HG03045 (cell line): ENCODE results near the gene SALL1.

Source experiments
- ATAC-seq: cut with Tn5 transposase; IDR thresholded peaks from one replicate; pipeline ENCODE4 v1.9.1; 2021; ENCODE audit warnings: mild to moderate bottlenecking, moderate library complexity; ENCODE audit not compliant: unreplicated experiment

Gene SALL1

DNA sequence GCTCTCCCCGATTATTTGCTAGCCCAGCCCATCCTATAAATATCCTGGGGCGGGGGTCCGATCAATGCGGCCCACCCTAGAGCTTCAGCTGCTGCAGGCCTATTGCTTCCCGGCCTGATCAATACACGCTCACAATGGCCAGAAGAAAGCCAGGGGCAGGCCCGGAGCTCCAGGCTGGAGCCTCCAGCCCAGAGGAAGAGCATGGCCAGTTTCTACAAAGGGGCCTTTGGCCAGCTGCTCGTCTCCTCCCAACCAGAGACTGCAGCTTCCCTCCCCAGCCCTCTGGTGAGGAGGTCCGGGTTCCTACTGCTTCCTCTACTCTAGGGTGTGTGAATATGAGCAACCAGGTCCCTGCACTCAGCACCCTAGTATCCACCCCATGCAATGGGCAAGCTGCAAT is 36.7 kb downstream of the SALL1 start:
- ATAC-seq = no peak

DNA sequence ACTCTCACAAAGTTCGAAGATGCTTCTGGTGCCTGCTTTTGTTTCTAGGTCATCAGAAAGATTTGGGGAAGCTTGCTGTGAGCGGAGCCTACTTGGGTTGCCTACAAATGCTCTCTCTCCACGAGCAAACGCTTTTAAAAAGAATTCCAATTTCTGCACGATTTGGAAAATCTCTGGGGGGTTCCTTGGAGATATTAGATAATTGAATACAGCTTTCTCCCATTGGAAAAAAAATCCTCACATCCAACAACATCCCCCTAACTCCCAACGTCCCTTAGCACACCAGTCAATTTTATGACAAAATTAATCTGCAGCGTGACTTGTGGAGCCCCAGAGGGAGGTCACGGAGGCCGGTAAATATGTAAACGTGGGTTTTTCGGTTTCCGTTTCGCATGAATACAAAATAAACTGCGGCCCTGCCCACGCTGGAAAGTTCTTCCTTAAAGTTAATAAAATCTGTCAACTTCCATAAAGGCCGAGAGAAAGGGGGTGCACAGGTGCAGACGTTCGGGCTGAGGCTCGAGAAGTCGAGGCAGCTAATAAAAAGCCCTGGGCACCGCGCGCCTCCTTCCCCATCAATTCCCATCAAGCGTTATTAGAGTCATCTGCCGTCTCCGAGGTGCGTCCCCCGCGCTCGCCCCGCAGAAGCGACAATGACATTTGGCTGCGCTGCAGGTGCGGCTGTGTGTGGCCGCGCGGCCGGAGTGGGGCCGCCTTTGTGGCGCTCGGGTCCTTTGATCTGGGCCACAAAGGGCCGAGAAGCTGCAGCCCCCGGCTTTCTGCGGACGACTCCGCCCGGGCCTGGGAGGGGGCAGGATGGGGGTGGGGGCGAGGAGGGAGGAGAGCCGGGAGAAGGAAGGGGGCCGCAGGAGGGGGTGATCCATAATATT is 37.6 kb downstream of the SALL1 start:
- ATAC-seq = no peak

DNA sequence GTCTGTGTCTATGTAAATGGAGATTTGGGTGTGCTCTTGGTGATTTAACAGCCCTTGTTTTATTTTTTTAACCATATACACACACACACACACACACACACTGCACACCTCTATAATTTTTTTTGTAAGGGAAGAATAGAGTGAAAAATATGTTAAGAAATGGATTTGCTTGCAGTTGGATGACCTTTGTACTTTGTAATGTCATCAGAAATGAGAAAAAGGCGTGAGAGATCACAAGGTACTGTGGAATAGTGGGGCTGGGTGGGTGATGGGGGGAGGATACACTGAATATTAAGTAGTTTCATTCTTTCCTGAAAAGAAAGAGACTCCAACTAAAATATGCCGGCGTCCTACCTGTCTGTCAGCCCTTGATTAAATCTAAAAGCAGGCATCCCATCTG is 38.7 kb downstream of the SALL1 start:
- no peak for ATAC-seq

DNA sequence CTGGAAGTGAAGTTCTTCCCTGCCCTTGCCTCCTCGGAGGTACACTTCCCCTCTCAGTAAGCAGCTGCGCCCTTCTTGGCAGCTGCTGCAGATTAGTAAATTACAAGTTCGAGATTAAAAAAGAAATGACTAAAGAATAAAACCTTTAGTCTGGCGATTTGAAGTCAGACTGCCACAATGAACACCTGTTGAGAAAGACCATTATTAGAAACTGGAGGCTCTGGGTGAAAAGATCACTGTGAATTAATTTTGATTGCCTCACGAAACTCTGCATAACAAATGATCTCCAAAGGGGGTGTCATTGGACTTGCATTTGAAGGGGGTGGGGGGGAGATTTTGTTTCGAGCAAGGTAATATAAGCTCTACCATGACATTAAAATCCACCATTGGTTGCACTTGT is 39.3 kb downstream of the SALL1 start:
- no peak for ATAC-seq

DNA sequence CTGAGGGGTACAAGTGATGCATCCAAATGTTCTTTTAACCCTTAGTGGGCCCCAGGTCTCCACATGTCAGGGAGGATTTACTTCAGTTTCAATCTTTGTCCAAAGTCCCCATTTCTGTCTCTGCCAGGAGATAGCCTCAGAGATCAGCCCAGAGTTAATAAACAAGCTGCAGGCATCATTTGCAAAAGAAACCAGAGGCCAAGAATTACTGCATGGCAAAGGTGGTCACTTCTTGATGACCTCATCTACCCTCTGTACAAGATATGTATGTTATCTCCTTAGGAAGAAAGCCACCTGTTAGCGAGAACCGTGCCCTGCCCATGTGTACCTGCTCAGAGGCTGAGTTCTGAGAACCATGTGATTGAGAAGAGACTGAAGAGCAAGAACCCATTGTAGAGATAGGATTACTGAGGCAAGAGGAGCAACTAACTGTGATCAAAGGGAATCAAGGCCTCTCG is 40.3 kb downstream of the SALL1 start:
- no peak for ATAC-seq

DNA sequence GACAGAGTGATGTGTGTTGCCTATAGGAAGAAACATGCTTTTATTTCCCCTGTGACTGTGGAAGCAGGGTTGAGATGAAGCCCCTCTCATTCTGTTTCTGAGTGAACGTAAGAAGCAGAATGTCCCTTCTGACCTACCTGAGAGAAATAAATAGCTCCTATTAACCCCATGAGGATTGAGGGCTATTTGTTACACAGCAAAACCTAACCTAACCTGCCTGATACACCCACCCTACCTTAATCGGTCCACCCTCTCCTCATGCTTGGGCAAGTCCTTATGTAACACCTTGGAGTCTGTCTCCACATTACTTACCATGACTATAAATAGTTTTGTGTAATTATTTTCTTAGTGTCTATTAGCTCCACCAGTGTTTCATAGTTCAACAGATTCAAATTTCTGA is 41.9 kb downstream of the SALL1 start:
- ATAC-seq = no peak

DNA sequence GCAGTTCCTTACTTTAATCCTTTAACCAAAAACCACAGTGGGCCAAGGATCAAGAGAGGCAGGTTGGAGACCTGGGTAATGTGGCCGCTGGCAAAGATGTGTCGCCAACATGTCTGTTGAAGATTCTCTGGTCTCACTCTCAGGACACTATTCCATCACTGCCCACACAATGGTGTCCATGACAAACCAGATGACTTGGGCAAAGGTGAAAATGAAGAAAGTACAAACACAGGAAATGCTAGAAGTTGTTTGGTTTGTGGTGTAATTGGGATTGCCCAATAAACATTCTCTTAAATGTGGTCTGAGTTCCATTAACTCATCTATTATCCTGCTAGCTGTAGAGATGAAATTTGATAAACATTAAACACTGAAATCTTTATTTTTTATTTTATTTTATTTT is 43.3 kb downstream of the SALL1 start:
- no peak for ATAC-seq

DNA sequence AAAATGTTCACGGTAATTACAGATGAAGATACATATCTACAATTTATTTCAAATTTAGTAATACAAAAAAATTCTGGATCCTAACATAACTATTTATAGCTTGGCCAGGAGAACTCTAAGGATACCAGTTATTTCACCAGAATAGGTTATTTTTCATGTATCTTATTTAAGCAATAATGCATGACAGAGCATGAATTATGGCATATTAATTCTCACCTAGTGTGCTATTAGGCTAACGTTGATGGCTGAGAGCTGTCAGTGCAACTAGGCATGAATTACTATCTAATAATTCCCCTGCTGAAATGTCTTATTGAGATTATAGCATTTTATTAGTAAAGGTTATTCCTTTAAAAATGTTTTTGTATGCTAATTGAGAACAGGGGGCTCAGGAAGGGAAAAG is 44.5 kb downstream of the SALL1 start:
- ATAC-seq = no peak

DNA sequence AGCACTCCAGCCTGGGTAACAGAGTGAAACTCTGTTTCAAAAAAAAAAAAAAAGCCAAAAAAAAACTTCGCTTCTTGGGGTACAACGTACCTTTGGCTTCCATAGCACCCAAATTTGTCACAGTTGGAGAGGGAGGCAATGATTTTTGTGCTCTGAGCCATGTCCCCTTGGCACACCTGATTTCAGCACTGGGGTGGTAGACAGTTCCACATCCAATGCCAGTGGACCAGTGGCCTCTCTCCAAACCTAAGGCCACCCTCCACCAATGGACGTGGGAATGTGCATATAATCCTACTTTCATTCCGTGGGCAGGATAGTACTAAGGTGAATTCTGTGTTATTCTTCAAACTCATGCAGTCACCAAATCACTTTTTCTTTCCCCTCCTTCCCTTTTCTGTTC is 47.5 kb downstream of the SALL1 start:
- ATAC-seq = no peak

DNA sequence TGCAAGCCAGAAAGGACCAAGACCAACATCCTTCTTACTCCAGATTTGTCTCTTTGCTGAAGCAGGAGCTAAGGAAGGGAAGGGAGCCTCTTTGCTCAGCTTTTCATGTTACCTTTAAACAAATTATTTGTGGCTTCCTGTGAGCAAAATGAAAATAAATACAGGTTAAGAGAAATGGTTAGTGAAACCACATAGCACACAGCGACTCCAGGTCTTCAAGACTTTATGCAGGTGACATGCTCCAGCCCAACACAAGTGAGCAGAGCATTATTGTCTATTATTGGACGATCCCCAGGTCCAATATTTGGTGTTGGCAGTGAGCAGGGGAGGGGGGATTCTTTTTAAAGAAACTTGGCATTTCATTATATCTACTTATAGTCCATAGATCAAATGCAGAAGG is 53.3 kb downstream of the SALL1 start:
- ATAC-seq = no peak

DNA sequence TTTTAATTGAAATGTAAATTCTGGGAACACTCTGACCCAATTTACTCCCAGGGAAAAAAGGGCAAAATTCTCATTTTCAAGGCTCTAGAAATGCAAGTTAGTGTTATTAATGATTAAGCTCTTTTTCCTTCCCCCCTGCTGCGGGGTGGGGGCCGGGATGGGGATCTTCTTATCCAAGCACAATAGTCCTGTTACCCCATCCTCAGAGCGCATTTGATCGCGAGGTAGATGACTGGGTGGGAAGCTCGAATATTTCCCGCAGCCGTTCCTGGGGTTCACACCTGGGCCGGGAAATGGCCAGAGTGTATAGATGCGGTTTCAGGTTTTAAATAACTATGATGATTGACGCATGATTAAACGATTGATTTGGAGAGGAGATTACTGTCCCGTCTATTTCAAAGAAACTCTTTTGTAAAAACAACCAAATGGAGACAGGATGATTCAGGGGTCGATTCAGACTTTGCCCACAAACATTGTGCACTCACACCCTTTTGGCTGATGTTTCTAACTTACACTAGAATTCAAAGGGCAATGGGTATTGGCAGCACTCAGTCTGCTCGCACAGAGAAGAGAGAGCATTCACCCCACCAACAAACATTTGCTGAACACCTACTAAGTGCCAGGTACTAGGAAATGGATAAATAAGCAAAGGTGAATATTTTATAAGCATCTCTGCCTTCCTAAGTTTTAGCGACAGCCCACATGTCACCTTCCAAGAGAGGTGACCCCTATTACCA is 55.0 kb downstream of the SALL1 start:
- ATAC-seq = no peak

DNA sequence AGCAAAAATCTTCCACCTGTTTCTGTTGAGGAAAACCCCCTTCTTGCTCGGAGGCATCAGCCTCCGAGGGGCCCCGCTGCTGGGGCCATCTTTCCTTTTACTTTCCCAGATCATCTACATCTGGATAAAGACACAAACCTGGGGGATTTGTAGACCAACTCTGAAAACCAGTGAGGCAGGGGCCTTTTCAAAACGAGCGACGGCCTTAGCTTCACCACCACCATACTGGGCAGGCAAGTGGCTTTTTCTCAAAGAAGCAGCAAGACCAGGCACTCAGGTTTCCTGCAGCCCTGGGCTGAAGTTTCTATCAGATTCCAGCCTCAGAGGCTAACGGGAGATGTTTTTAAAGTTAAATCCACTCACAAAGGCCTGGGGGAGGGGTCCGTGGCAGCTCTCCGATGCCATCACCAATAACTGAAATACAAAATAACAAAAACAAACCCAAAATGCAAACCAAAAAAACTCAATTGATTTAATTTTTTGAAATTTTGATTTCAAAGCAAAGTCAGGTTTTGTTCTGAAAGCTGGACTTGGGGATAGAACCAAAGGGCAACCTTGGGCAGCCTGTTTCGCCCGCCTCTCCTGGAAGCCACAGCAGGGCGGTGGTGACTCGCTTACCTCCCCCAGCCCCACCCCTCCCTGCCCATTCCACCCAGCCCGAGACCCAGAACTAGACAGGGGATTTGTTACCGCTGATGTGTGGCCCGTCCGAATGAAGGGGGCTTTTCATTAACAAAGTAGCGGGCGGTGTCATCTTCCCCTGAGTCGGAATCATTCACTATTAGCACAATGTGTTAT is 55.8 kb downstream of the SALL1 start:
- ATAC-seq = no peak

DNA sequence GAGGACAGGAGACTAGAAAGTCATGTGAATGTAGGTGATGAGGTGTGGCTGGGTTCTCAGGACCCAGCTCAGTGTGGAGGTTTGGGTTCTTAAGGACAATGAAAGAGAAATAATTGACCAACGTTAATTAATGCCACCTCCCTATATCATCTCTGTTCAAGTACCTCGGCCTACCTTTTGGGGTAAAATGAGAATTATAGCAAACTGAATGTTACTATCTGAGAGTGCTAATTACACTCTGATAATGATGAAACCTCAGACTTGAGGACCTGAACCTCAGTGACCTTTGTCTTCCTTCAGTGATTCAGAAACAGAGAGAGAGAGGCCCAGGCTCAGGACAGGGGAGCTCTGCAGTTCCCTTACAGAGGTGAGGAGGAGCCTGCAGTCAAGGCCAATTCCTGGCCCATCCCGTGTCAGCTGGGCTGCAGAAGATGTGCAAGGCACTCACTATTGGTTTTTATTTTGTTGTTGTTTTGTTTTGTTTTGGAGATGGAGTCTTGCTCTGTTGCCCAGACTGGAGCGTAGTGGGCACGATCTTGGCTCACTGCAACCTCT is 57.3 kb downstream of the SALL1 start:
- ATAC-seq = no peak
